GM23338 (cell line): Measurements from ENCODE around the gene SMPDL3A. TPM values are rescaled to one million over a fixed set of nuclear protein-coding genes. Genes with fewer than 3 reads are reported as not detected.

Source experiments
- ATAC-seq: fragments of 200-7000 bp; cut with Tn5 transposase; 3 replicates; pipeline ENCODE4 v1.9.1; 2020
- DNase-seq: peaks from one replicate; pipeline ENCODE4 v3.0.0-alpha.2; 2015; ENCODE audit warnings: low spot score
- H2AFZ ChIP-seq: fragments of 200-600 bp; sonication (generic); 2 replicates; pipeline ENCODE4 v1.8.0; 2016; ENCODE audit warnings: antibody characterized with exemption, mild to moderate bottlenecking, moderate library complexity
- H3F3A ChIP-seq: fragments of 200-600 bp; sonication (generic); replicated peaks from 2 replicates; pipeline ENCODE4 v1.8.0; 2017; ENCODE audit warnings: antibody characterized with exemption, mixed run types, low read depth
- H3K27ac ChIP-seq: fragments of 200-600 bp; sonication (generic); 2 replicates; pipeline ENCODE4 v1.6.1; 2016; ENCODE audit warnings: low read depth
- H3K27me3 ChIP-seq: fragments of 200-600 bp; sonication (generic); 2 replicates; pipeline ENCODE4 v1.8.0; 2016; ENCODE audit warnings: mild to moderate bottlenecking, mixed run types, moderate library complexity; ENCODE audit not compliant: insufficient read depth
- H3K36me3 ChIP-seq: fragments of 200-600 bp; sonication (generic); 2 replicates; pipeline ENCODE4 v1.8.0; 2016; ENCODE audit warnings: mild to moderate bottlenecking; ENCODE audit not compliant: insufficient read depth
- H3K4me1 ChIP-seq: fragments of 200-600 bp; sonication (generic); 2 replicates; pipeline ENCODE4 v1.8.0; 2016; ENCODE audit warnings: mild to moderate bottlenecking, moderate library complexity; ENCODE audit not compliant: insufficient read depth
- H3K4me2 ChIP-seq: fragments of 200-600 bp; sonication (generic); 2 replicates; pipeline ENCODE4 v1.7.1; 2017; ENCODE audit warnings: mixed run types
- H3K4me3 ChIP-seq: fragments of 200-600 bp; sonication (generic); 2 replicates; pipeline ENCODE4 v1.6.1; 2016; ENCODE audit warnings: mixed run types
- H3K79me2 ChIP-seq: fragments of 200-600 bp; sonication (generic); replicated peaks from 2 replicates; pipeline ENCODE4 v1.8.0; 2017; ENCODE audit warnings: mild to moderate bottlenecking; ENCODE audit not compliant: insufficient read depth
- H3K9me2 ChIP-seq: fragments of 200-600 bp; sonication (generic); 2 replicates; pipeline ENCODE4 v1.8.0; 2017; ENCODE audit not compliant: insufficient read depth
- H4K20me1 ChIP-seq: fragments of 200-600 bp; sonication (generic); replicated peaks from 2 replicates; pipeline ENCODE4 v1.8.0; 2017; ENCODE audit warnings: mild to moderate bottlenecking; ENCODE audit not compliant: insufficient read depth
- H3K27ac Mint-ChIP-seq: 2 replicates; pipeline ENCODE4 v1.8.0; 2020; ENCODE audit warnings: inconsistent platforms, mild to moderate bottlenecking, moderate library complexity, mixed read lengths
- H3K27me3 Mint-ChIP-seq: 3 replicates; pipeline ENCODE4 v1.8.0; 2022; ENCODE audit warnings: low read depth, mild to moderate bottlenecking, moderate library complexity, mixed read lengths, inconsistent platforms; ENCODE audit not compliant: insufficient read depth, poor library complexity
- H3K36me3 Mint-ChIP-seq: 3 replicates; pipeline ENCODE4 v1.8.0; 2021; ENCODE audit warnings: low read depth, mild to moderate bottlenecking, inconsistent platforms, moderate library complexity, mixed read lengths
- H3K4me1 Mint-ChIP-seq: 3 replicates; pipeline ENCODE4 v1.8.0; 2020; ENCODE audit warnings: mild to moderate bottlenecking, inconsistent platforms, mixed read lengths
- H3K4me3 Mint-ChIP-seq: 3 replicates; pipeline ENCODE4 v1.8.0; 2021; ENCODE audit warnings: moderate library complexity, mild to moderate bottlenecking, inconsistent platforms, mixed read lengths
- H3K9me3 Mint-ChIP-seq: 3 replicates; pipeline ENCODE4 v1.8.0; 2020; ENCODE audit warnings: moderate library complexity, mild to moderate bottlenecking, inconsistent platforms, mixed read lengths
- CREB1 ChIP-seq: fragments of 250-450 bp; sonication (Bioruptor Pico); IDR thresholded peaks from 2 replicates; pipeline ENCODE4 v1.5.0; 2020; ENCODE audit warnings: low read depth, mild to moderate bottlenecking, moderate library complexity
- EZH2 ChIP-seq: fragments of 200-600 bp; sonication (generic); IDR thresholded peaks from one replicate; pipeline ENCODE4 v1.8.0; 2017; ENCODE audit warnings: antibody characterized with exemption, mild to moderate bottlenecking, low read depth; ENCODE audit not compliant: unreplicated experiment
- EZH2phosphoT487 ChIP-seq: fragments of 200-600 bp; sonication (generic); IDR thresholded peaks from one replicate; pipeline ENCODE4 v1.8.1; 2018; ENCODE audit warnings: antibody characterized with exemption; ENCODE audit not compliant: unreplicated experiment
- JUNB ChIP-seq: IDR thresholded peaks from one replicate; pipeline ENCODE4 v1.6.1; 2016; ENCODE audit warnings: antibody characterized with exemption; ENCODE audit not compliant: unreplicated experiment
- NANOG ChIP-seq: IDR thresholded peaks from 2 replicates; pipeline ENCODE4 v1.6.1; 2016; ENCODE audit warnings: antibody characterized with exemption, borderline replicate concordance
- POLR2AphosphoS5 ChIP-seq: IDR thresholded peaks from 2 replicates; pipeline ENCODE4 v1.6.1; 2016; ENCODE audit warnings: antibody characterized with exemption, low read depth
- STAT1 ChIP-seq: IDR thresholded peaks from one replicate; pipeline ENCODE4 v1.6.1; 2016; ENCODE audit warnings: antibody characterized with exemption; ENCODE audit not compliant: unreplicated experiment
- ZNF114 ChIP-seq: fragments of 250-450 bp; sonication (Bioruptor Pico); IDR thresholded peaks from 2 replicates; pipeline ENCODE4 v1.5.0; 2020; ENCODE audit warnings: mild to moderate bottlenecking, moderate library complexity
- ZNF331 ChIP-seq: fragments of 250-450 bp; sonication (Bioruptor Pico); IDR thresholded peaks from 2 replicates; pipeline ENCODE4 v1.5.0; 2020; ENCODE audit warnings: low read depth, mild to moderate bottlenecking, moderate library complexity
- polyA plus RNA-seq: library from polyadenylated mRNA; unstranded; fragments of >200 nt; fragmentation: Nextera tagmentation; extraction: Ambion mirVana; gene quantifications from 2 replicates; pipeline ENCODE4 v1.2.1, GENCODE V29; 2016
- total RNA-seq: library from RNA; depleted of rRNA; stranded (reverse); fragments of >200 nt; shearing (Covaris generic); gene quantifications from 2 replicates; pipeline ENCODE4 v1.2.3, GENCODE V29; 2014
- TF ChIP-seq, protein P1 (sequence below): IDR thresholded peaks from 2 replicates; pipeline ENCODE4 v1.6.1; 2016; ENCODE audit warnings: antibody characterized with exemption
- TF ChIP-seq, protein P2 (sequence below), 2 experiments: fragments of 200-600 bp in 1 of 2; sonication (generic) in 1 of 2; conservative IDR thresholded peaks; 2 replicates each; pipeline versions ENCODE4 v1.5.1 to v1.6.1; 2016 to 2017; ENCODE audit warnings: antibody characterized with exemption in 2 of 2, low read depth in 2 of 2, mild to moderate bottlenecking in 2 of 2, moderate library complexity in 1 of 2
- TF ChIP-seq, protein P3 (sequence below): IDR thresholded peaks from one replicate; pipeline ENCODE4 v1.6.1; 2018; ENCODE audit warnings: antibody characterized with exemption; ENCODE audit not compliant: unreplicated experiment
- TF ChIP-seq, protein P4 (sequence below): fragments of 250-450 bp; sonication (Bioruptor Pico); IDR thresholded peaks from 2 replicates; pipeline ENCODE4 v1.5.0; 2020; ENCODE audit warnings: mild to moderate bottlenecking, moderate library complexity

Gene SMPDL3A
- total and polyA plus RNA-seq, 2 experiments from 2014 or later: 3.5 to 6.3 TPM

DNA sequence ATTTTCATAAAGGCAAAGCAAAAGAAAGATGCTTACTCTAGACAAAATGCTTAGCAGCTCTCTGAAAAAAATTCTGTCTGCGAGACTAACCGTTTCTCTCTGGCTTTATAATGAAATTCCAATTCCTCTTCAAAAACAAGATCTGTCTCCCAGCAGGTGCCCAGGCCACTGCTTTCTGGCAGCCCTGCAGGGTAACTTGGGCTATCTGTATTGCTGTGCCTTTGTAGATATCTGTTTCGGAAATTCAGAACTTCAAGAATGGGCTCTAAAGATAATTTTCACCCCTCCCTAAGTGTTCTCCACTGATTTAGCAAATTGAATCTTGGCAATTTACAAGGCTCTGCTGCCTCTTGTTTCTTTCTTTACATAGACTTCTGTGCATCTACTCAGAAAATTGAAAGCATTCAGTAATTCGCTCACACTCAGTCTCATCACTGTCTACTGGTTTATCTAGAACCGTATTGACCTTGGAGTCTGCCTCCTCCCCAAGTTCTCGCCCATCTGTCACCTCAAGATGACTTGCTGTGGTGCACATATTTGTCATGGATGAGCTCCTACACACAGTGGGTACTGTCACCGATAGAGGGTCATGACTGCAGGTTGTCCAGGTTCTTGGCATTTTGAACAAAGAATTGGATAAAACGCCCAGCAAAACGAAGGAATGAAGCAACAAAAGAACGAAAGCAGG is 35.9 kb upstream of the SMPDL3A start:
- TF ChIP-seq STAT1 (no peak), JUNB (no peak), CREB1 (CRISPR knock-in tag) (no peak), POLR2AphosphoS5 (no peak), ZNF114 (no peak), EZH2 (no peak), NANOG (no peak), EZH2phosphoT487 (no peak), ZNF331 (CRISPR knock-in tag) (no peak)
- TF ChIP-seq, protein P1, sequence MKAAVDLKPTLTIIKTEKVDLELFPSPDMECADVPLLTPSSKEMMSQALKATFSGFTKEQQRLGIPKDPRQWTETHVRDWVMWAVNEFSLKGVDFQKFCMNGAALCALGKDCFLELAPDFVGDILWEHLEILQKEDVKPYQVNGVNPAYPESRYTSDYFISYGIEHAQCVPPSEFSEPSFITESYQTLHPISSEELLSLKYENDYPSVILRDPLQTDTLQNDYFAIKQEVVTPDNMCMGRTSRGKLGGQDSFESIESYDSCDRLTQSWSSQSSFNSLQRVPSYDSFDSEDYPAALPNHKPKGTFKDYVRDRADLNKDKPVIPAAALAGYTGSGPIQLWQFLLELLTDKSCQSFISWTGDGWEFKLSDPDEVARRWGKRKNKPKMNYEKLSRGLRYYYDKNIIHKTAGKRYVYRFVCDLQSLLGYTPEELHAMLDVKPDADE: no peak
- TF ChIP-seq, protein P2, sequence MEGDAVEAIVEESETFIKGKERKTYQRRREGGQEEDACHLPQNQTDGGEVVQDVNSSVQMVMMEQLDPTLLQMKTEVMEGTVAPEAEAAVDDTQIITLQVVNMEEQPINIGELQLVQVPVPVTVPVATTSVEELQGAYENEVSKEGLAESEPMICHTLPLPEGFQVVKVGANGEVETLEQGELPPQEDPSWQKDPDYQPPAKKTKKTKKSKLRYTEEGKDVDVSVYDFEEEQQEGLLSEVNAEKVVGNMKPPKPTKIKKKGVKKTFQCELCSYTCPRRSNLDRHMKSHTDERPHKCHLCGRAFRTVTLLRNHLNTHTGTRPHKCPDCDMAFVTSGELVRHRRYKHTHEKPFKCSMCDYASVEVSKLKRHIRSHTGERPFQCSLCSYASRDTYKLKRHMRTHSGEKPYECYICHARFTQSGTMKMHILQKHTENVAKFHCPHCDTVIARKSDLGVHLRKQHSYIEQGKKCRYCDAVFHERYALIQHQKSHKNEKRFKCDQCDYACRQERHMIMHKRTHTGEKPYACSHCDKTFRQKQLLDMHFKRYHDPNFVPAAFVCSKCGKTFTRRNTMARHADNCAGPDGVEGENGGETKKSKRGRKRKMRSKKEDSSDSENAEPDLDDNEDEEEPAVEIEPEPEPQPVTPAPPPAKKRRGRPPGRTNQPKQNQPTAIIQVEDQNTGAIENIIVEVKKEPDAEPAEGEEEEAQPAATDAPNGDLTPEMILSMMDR (conservative IDR thresholded peaks at IDR 0.05; ENCODE audit: low read depth in 2 of 2): no peak
- TF ChIP-seq, protein P3, sequence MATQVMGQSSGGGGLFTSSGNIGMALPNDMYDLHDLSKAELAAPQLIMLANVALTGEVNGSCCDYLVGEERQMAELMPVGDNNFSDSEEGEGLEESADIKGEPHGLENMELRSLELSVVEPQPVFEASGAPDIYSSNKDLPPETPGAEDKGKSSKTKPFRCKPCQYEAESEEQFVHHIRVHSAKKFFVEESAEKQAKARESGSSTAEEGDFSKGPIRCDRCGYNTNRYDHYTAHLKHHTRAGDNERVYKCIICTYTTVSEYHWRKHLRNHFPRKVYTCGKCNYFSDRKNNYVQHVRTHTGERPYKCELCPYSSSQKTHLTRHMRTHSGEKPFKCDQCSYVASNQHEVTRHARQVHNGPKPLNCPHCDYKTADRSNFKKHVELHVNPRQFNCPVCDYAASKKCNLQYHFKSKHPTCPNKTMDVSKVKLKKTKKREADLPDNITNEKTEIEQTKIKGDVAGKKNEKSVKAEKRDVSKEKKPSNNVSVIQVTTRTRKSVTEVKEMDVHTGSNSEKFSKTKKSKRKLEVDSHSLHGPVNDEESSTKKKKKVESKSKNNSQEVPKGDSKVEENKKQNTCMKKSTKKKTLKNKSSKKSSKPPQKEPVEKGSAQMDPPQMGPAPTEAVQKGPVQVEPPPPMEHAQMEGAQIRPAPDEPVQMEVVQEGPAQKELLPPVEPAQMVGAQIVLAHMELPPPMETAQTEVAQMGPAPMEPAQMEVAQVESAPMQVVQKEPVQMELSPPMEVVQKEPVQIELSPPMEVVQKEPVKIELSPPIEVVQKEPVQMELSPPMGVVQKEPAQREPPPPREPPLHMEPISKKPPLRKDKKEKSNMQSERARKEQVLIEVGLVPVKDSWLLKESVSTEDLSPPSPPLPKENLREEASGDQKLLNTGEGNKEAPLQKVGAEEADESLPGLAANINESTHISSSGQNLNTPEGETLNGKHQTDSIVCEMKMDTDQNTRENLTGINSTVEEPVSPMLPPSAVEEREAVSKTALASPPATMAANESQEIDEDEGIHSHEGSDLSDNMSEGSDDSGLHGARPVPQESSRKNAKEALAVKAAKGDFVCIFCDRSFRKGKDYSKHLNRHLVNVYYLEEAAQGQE: no peak
- TF ChIP-seq, protein P4, sequence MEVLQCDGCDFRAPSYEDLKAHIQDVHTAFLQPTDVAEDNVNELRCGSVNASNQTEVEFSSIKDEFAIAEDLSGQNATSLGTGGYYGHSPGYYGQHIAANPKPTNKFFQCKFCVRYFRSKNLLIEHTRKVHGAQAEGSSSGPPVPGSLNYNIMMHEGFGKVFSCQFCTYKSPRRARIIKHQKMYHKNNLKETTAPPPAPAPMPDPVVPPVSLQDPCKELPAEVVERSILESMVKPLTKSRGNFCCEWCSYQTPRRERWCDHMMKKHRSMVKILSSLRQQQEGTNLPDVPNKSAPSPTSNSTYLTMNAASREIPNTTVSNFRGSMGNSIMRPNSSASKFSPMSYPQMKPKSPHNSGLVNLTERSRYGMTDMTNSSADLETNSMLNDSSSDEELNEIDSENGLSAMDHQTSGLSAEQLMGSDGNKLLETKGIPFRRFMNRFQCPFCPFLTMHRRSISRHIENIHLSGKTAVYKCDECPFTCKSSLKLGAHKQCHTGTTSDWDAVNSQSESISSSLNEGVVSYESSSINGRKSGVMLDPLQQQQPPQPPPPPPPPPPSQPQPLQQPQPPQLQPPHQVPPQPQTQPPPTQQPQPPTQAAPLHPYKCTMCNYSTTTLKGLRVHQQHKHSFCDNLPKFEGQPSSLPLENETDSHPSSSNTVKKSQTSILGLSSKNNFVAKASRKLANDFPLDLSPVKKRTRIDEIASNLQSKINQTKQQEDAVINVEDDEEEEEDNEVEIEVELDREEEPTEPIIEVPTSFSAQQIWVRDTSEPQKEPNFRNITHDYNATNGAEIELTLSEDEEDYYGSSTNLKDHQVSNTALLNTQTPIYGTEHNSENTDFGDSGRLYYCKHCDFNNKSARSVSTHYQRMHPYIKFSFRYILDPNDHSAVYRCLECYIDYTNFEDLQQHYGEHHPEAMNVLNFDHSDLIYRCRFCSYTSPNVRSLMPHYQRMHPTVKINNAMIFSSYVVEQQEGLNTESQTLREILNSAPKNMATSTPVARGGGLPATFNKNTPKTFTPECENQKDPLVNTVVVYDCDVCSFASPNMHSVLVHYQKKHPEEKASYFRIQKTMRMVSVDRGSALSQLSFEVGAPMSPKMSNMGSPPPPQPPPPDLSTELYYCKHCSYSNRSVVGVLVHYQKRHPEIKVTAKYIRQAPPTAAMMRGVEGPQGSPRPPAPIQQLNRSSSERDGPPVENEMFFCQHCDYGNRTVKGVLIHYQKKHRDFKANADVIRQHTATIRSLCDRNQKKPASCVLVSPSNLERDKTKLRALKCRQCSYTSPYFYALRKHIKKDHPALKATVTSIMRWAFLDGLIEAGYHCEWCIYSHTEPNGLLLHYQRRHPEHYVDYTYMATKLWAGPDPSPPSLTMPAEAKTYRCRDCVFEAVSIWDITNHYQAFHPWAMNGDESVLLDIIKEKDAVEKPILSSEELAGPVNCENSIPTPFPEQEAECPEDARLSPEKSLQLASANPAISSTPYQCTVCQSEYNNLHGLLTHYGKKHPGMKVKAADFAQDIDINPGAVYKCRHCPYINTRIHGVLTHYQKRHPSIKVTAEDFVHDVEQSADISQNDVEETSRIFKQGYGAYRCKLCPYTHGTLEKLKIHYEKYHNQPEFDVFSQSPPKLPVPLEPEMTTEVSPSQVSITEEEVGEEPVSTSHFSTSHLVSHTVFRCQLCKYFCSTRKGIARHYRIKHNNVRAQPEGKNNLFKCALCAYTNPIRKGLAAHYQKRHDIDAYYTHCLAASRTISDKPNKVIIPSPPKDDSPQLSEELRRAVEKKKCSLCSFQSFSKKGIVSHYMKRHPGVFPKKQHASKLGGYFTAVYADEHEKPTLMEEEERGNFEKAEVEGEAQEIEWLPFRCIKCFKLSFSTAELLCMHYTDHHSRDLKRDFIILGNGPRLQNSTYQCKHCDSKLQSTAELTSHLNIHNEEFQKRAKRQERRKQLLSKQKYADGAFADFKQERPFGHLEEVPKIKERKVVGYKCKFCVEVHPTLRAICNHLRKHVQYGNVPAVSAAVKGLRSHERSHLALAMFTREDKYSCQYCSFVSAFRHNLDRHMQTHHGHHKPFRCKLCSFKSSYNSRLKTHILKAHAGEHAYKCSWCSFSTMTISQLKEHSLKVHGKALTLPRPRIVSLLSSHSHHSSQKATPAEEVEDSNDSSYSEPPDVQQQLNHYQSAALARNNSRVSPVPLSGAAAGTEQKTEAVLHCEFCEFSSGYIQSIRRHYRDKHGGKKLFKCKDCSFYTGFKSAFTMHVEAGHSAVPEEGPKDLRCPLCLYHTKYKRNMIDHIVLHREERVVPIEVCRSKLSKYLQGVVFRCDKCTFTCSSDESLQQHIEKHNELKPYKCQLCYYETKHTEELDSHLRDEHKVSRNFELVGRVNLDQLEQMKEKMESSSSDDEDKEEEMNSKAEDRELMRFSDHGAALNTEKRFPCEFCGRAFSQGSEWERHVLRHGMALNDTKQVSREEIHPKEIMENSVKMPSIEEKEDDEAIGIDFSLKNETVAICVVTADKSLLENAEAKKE (CRISPR knock-in tag): no peak
- DNase-seq (peak; percentile 15), ATAC-seq (peak; percentile 34)
- Mint-ChIP-seq H3K27ac (no peak overlapping the region), H3K4me1 (peaks cover 24% of the 10 kb centered on the region), H3K27me3 (peaks cover 18% of the 10 kb centered on the region), H3K36me3 (peaks cover 8% of the 10 kb centered on the region), H3K9me3 (peaks cover 13% of the 10 kb centered on the region), H3K4me3 (no peak overlapping the region)
- H4K20me1 ChIP-seq: peaks cover 9% of the 10 kb centered on the region; the same call in 1 of the 2 replicates
- no peaks in the 10 kb centered on the region; the same call in 1 of the 2 replicates for H3F3A ChIP-seq
- peaks cover 34% of the 10 kb centered on the region for H3K4me1 ChIP-seq
- no peaks in the 10 kb centered on the region for H3K36me3 ChIP-seq
- peak overlapping the region; percentile 25; the same call in 1 of the 2 replicates for H3K4me2 ChIP-seq
- no peaks in the 10 kb centered on the region for H3K79me2 ChIP-seq
- no peak overlapping the region for H3K27ac ChIP-seq
- peaks cover 65% of the 10 kb centered on the region for H3K27me3 ChIP-seq
- H3K4me3 ChIP-seq: no peak overlapping the region
- peak overlapping the region; percentile 72; the same call in 1 of the 2 replicates for H2AFZ ChIP-seq
- no peaks in the 10 kb centered on the region for H3K9me2 ChIP-seq
